SU-DHL-6 (cell line): ENCODE data around the gene RNF141.

Source experiments
- H2AFZ ChIP-seq: fragments of 200-600 bp; sonication (generic); 2 replicates; pipeline ENCODE4 v1.6.1; 2014; ENCODE audit warnings: low read depth, mild to moderate bottlenecking, moderate library complexity, mixed read lengths, antibody characterized with exemption, low read length; ENCODE audit not compliant: severe bottlenecking
- H3F3A ChIP-seq: fragments of 200-600 bp; shearing (Covaris generic); 2 replicates; pipeline ENCODE4 v1.6.0; 2016; ENCODE audit warnings: antibody characterized with exemption, mild to moderate bottlenecking; ENCODE audit not compliant: insufficient read depth
- H3K27ac ChIP-seq: fragments of 200-600 bp; sonication (generic); 2 replicates; pipeline ENCODE4 v1.5.1; 2016; ENCODE audit warnings: low read depth, mild to moderate bottlenecking, low read length, moderate library complexity, mixed read lengths
- H3K27me3 ChIP-seq: fragments of 200-600 bp; sonication (generic), shearing (Covaris generic); 2 replicates; pipeline ENCODE4 v1.6.0; 2014; ENCODE audit warnings: mild to moderate bottlenecking, low read length
- H3K36me3 ChIP-seq: fragments of 200-600 bp; sonication (generic); 2 replicates; pipeline ENCODE4 v1.6.1; 2014; ENCODE audit warnings: mild to moderate bottlenecking, low read length, mixed read lengths
- H3K4me2 ChIP-seq: fragments of 300-600, 200-600 bp; shearing (Covaris generic), sonication (generic); 2 replicates; pipeline ENCODE4 v1.6.0; 2014; ENCODE audit warnings: low read length, low read depth, mild to moderate bottlenecking; ENCODE audit not compliant: poor library complexity, severe bottlenecking
- H3K4me3 ChIP-seq: fragments of 200-600 bp; sonication (generic); 2 replicates; pipeline ENCODE4 v1.5.1; 2014; ENCODE audit warnings: antibody characterized with exemption, low read length, mild to moderate bottlenecking, mixed read lengths; ENCODE audit not compliant: insufficient read depth, poor library complexity, severe bottlenecking
- H3K79me2 ChIP-seq: fragments of 200-600 bp; sonication (generic); 2 replicates; pipeline ENCODE4 v1.6.1; 2014; ENCODE audit warnings: mild to moderate bottlenecking, low read length, moderate library complexity; ENCODE audit not compliant: insufficient read depth
- H3K9ac ChIP-seq: fragments of 200-600 bp; sonication (generic); 2 replicates; pipeline ENCODE4 v1.7.0; 2014; ENCODE audit warnings: mild to moderate bottlenecking, low read length
- H3K9me2 ChIP-seq: fragments of 200-600 bp; sonication (generic); replicated peaks from 2 replicates; pipeline ENCODE4 v1.6.1; 2014; ENCODE audit warnings: low read length; ENCODE audit not compliant: insufficient read depth
- H3K9me3 ChIP-seq: fragments of 200-600 bp; sonication (generic); 2 replicates; pipeline ENCODE4 v1.6.1; 2014; ENCODE audit warnings: low read length, mixed read lengths; ENCODE audit not compliant: insufficient read depth
- H4K20me1 ChIP-seq: fragments of 200-600 bp; sonication (generic); 2 replicates; pipeline ENCODE4 v1.6.1; 2014; ENCODE audit warnings: low read depth, mild to moderate bottlenecking, antibody characterized with exemption, low read length, moderate library complexity, mixed read lengths
- EZH2phosphoT487 ChIP-seq: fragments of 200-600 bp; sonication (generic), shearing (Covaris generic); conservative IDR thresholded peaks from 2 replicates; pipeline ENCODE4 v1.6.1; 2018; ENCODE audit warnings: mild to moderate bottlenecking, antibody characterized with exemption, low read length, moderate library complexity, mixed read lengths
- TF ChIP-seq, protein P1 (sequence below): fragments of 200-600 bp; sonication (generic); IDR thresholded peaks from one replicate; pipeline ENCODE4 v1.5.1; 2017; ENCODE audit warnings: antibody characterized with exemption, mild to moderate bottlenecking, low read length, moderate library complexity; ENCODE audit not compliant: insufficient read depth, poor library complexity, severe bottlenecking

The RNF141 gene

DNA sequence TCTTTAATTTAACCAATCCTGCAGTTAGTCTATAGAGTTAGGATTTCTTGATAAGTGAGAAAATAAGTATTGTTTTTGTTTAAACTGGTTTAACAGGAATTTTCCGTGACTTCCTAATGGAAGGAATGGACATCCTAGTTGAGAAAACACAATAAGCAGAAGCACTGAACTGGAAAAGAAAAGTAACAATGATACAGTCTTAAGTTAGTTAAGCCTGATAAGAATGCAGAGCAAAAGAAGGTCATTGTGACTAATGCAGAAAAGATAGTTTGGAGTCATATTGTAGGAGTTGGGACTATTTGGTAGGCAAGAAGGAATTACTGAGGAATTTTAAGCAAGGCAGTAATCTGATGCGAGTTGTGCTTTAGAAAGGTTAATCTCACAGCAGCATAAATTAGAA is 11.7 kb downstream of the RNF141 start:
- H3K36me3 ChIP-seq: peaks cover 7% of the 10 kb centered on the region; the same call in 1 of the 2 replicates
- no peak for TF ChIP-seq EZH2phosphoT487
- TF ChIP-seq, protein P1, sequence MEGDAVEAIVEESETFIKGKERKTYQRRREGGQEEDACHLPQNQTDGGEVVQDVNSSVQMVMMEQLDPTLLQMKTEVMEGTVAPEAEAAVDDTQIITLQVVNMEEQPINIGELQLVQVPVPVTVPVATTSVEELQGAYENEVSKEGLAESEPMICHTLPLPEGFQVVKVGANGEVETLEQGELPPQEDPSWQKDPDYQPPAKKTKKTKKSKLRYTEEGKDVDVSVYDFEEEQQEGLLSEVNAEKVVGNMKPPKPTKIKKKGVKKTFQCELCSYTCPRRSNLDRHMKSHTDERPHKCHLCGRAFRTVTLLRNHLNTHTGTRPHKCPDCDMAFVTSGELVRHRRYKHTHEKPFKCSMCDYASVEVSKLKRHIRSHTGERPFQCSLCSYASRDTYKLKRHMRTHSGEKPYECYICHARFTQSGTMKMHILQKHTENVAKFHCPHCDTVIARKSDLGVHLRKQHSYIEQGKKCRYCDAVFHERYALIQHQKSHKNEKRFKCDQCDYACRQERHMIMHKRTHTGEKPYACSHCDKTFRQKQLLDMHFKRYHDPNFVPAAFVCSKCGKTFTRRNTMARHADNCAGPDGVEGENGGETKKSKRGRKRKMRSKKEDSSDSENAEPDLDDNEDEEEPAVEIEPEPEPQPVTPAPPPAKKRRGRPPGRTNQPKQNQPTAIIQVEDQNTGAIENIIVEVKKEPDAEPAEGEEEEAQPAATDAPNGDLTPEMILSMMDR: no peak
- H2AFZ ChIP-seq: no peak overlapping the region
- H3K79me2 ChIP-seq: no peaks in the 10 kb centered on the region
- 0 out of 2 replicates have a peak, but pooled peaks cover 5% of the 10 kb centered on the region for H4K20me1 ChIP-seq
- H3K9ac ChIP-seq: no peak overlapping the region
- no peaks in the 10 kb centered on the region for H3K9me2 ChIP-seq
- H3K27ac ChIP-seq: no peak overlapping the region
- no peak overlapping the region for H3K4me3 ChIP-seq
- no peaks in the 10 kb centered on the region for H3K9me3 ChIP-seq
- no peaks in the 10 kb centered on the region for H3K27me3 ChIP-seq
- H3K4me2 ChIP-seq: no peak overlapping the region
- H3F3A ChIP-seq: no peaks in the 10 kb centered on the region

DNA sequence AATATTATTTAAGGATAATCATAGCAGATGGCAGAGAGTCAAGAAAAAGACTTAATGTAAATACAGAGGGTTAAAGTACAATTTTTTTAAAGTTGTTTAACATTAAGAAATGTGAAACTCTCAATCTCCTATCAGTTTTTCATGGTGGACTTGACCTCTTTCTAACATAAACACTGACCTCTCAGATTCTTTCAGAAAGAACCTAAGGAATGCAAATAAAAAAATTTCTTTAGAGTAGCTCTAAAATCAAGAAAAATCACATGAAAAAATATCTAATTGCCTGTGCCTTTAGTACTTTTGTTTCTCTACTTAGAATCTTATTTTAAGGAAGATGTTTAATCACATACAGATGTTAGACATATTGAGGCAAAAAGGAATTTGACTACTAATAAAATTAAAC is 12.9 kb downstream of the RNF141 start:
- H3K9me3 ChIP-seq: no peaks in the 10 kb centered on the region
- no peaks in the 10 kb centered on the region for H3K27me3 ChIP-seq
- H3K4me3 ChIP-seq: no peak overlapping the region
- H4K20me1 ChIP-seq: no peaks in the 10 kb centered on the region
- no peak overlapping the region for H2AFZ ChIP-seq
- no peaks in the 10 kb centered on the region for H3K79me2 ChIP-seq
- TF ChIP-seq, protein P1: no peak
- no peak for TF ChIP-seq EZH2phosphoT487
- H3K27ac ChIP-seq: no peak overlapping the region
- H3K9me2 ChIP-seq: no peaks in the 10 kb centered on the region
- peaks cover 7% of the 10 kb centered on the region; the same call in 1 of the 2 replicates for H3K36me3 ChIP-seq
- no peak overlapping the region for H3K9ac ChIP-seq
- no peaks in the 10 kb centered on the region for H3F3A ChIP-seq
- H3K4me2 ChIP-seq: no peak overlapping the region

DNA sequence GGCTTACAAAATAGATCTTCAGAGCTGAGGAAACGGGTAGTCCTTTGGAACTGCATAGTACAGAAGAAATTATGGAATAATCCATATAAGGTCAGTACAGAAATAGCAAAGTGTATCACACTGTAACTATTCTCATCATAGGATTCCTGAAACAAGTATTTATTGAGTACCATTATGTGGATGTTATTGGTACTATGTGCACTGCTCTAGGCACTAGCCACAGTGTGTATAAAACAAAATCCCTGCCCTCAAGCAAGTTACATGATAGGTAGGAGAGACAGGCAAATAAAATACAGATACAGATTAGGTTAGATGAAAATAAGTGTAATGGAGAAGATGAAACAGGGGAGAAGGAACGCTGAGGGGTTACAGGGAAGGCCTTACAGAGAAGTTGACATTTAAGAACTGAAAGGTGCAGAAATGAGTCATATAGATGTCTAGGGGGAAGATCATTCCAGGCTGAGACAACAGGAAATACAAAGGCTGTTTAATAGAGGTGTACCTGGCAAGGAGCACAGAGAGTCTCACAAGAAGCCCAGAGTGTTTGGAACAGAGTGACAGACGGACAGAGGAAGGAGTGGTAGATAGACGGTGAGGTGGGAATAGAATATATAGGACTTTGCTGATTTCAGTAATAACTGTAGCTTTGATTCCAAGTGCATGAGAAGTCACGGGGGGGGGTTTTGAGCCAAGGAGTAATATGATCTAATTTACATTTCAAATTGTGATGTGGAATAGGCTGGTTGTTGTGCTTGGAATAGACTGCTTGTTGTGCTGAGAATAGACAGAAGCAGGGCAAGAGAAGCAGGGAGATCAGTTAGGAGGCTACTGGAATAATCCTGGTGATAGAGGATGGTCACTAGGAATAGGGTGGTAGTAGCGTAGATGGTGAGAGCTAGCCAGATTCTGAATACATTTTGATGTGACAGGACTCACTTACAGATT is 13.7 kb downstream of the RNF141 start:
- H3K27ac ChIP-seq: no peak overlapping the region
- no peaks in the 10 kb centered on the region for H3K27me3 ChIP-seq
- no peaks in the 10 kb centered on the region for H3K9me3 ChIP-seq
- H4K20me1 ChIP-seq: no peaks in the 10 kb centered on the region
- peaks cover 7% of the 10 kb centered on the region; the same call in 1 of the 2 replicates for H3K36me3 ChIP-seq
- H3F3A ChIP-seq: no peaks in the 10 kb centered on the region
- TF ChIP-seq, protein P1: no peak
- H3K79me2 ChIP-seq: no peaks in the 10 kb centered on the region
- no peak overlapping the region for H3K9ac ChIP-seq
- H3K4me3 ChIP-seq: no peak overlapping the region
- H2AFZ ChIP-seq: no peak overlapping the region
- no peak overlapping the region for H3K4me2 ChIP-seq
- H3K9me2 ChIP-seq: no peaks in the 10 kb centered on the region
